Middle frontal gyrus (tissue), 1 donor: Measurements from ENCODE around the gene IL31RA.
"Not testable (repeated sequence)": the region's sequence is repeated elsewhere in the genome, so short reads cannot be mapped to it uniquely, and the experiment has no call there.

Source experiments
- DNase-seq: peaks from one replicate; pipeline ENCODE4 v3.0.0-alpha.2; 2015; ENCODE audit warnings: low spot score; ENCODE audit errors: extremely low spot score

IL31RA gene

GRCh38 chr5:55850839-55851674, at the start of gene IL31RA:
Gene IL31RA (plus strand): TSS chr5:55851357. CDS start chr5:55851571, 214 bp downstream.
- DNase-seq: no peak

DNA sequence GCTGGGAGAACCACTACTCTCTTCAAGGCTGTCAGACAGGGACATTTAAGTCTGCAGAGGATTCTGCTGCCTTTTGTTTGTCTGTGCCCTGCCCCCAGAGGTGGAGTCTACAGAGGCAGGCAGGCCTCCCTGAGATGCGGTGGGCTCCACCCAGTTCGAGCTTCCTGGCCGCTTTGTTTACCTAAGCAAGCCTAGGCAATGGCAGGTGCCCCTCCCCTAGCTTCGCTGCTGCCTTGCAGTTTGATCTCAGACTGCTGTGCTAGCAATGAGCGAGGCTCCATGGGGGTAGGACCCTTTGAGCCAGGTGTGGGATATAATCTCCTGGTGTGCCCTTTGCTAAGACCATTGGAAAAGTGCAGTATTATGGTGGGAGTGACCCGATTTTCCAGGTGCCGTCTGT, 42.3 kb upstream of the IL31RA start:
- not testable (repeated sequence) for DNase-seq

- DNase-seq: not testable (repeated sequence)
These were observed 35.2 kb upstream of the IL31RA start for GRCh38 chr5:55815939-55816338.

GRCh38 chr5:55816342-55816741, 34.8 kb upstream of the IL31RA start:
- DNase-seq: no peak

DNA sequence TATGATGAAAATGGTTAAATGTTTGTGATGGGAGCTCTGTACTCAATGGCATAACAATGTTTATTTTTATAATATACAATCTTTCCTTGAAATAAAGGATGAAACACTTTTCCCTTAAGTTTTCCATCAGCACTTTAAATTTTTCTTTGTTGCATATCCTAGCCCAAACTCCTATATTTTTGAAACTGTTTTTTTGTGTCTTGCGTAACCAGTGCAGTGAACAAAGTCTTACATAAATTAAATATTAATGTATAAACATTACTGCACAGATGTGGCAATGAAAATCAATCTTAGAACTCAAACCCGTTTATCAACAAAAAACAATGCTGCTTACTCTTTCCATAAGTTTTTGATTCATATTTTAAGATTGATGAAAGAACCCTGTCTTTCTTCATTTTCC, 34.1 kb upstream of the IL31RA start:
- no peak for DNase-seq

- no peak for DNase-seq
These were observed 30.7 kb upstream of the IL31RA start for GRCh38 chr5:55820488-55820887.

DNA sequence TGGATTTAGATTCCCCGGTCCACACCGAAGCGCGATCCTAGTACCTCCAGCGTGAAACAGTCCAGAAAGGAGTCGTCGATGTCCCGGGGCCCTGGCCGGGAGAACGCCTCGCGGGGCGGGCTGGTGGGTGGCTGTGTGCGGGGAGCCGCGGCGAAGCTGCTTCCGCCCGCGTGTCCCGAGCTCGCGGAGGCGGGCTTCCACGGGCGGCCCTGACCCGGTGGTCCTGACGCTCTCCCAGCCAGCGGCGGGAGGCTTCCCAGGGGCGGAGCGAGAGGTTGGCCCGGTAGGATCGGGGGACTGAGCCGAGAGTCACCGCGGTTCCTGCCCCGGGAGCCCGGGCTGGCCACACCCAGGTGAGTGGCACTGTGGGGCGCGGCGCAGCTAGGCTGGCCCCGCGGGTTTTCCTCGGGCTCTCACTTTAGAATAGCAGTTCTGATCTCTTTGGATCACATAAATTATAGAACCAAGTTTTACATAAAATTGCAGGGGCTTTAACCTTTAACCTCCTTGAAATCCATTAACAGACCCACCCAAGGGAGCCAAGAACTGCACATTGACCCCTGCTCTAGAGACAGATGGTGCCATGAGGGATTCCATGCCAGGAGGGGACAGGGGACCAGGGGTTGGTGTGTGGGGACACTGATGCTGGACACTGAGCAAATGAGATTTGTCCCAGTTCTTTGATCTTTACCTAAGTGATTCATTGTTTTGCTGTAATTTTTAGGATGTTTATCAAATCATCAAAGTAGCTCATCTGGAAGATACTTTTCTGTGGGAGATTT, 29.2 kb upstream of the IL31RA start:
- DNase-seq: no peak

DNA sequence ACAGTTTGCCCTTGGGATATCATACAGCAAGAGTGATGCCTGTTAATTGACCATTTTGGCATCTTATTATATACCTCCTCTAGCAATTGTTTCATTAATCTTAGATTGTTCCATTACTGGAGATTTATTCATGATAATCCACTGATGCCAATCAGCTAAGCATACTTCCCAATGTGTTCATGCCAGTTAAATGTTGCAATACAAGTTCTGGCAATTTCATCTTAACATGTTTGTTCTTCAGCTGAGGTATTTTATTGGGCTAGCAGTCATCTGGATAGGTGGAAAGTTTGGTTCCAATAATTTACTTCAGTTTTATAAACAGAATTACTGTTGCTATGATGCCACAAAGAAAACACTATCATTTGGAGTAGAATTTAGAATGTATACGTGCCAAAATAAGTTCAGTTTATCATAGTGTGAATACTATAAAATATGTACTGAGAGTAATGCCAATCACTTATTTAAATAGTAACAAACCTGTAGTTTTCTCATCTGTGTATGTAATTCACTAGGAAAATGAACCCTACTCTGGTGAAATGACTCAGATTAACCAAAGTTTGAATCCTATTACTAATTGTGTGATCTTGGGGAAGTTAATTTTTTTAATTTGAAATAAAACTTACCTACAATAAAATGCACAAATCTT, 27.9 kb upstream of the IL31RA start:
- DNase-seq: no peak

DNA sequence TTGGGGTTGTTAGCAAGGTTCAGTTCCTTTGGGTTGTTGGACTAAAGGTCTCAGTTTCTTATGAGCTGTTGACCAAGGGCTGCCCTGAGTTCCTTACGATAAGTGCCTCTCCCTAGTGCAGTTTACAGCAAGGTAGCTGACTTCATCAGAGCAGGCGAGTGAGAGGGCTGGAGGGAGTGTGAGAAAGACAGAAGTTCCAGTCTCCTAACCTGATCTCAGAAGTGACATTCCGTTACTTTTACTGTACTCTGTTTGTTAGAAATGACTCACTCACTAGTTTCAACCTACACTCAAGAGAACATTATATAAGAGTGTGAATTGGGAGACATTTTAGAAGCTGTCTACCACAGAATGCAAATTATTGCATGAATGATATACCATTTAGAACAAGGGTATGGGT, 21.2 kb upstream of the IL31RA start:
- DNase-seq: no peak

- no peak for DNase-seq
These were observed 18.7 kb upstream of the IL31RA start for GRCh38 chr5:55832446-55832845.

DNA sequence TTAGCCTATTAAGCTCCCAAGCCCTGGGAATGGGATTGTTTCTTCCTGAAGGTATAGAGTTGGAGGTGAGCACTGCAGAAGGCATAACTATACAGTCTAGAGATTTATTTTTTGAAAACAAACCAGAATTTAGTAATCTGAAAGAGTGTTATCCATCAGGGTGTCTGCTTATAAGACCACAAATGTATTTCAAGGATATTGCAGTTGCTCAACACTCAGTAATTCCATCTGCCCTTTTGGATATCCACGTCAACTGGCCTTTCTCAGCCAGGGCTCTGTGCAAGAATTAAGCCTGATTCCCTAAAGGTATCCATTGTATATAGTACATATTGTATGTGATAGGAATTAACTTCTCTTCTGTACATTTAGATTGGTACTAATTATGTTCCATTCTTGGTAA, 15.0 kb upstream of the IL31RA start:
- no peak for DNase-seq

- no peak for DNase-seq
These were observed 9.2 kb upstream of the IL31RA start for GRCh38 chr5:55841976-55842375.

GRCh38 chr5:55847837-55848236, 3.3 kb upstream of the IL31RA start:
- DNase-seq: no peak

GRCh38 chr5:55848783-55849182, 2.4 kb upstream of the IL31RA start:
- DNase-seq: no peak

GRCh38 chr5:55851675-55851979, 470 bp downstream of the IL31RA start:
- no peak for DNase-seq

GRCh38 chr5:55852503-55852902, 1.3 kb downstream of the IL31RA start:
- DNase-seq: no peak

- no peak for DNase-seq
These were observed 2.0 kb downstream of the IL31RA start for GRCh38 chr5:55853041-55853670.

- DNase-seq: no peak
These were observed 2.7 kb downstream of the IL31RA start for GRCh38 chr5:55853818-55854217.

DNA sequence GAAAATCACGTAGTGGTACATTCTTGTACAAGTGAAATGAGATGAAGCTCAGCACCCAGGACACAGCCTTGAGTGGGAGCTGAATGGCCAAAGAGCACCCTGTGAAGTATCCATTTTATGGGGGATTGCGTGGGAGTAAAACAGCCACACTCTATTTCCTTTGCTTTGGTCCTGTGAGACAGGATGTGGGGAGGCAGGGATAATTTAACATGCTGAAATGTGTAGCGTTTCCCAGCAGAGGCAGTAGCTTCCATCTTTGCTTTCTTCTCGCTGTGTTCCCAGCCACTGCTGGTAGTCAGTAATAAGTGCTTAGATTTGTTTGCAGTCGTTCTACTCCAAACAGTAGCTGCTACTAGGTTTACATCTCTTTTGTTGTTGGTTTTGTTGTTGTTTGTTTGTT, 4.4 kb downstream of the IL31RA start:
- DNase-seq: no peak

DNA sequence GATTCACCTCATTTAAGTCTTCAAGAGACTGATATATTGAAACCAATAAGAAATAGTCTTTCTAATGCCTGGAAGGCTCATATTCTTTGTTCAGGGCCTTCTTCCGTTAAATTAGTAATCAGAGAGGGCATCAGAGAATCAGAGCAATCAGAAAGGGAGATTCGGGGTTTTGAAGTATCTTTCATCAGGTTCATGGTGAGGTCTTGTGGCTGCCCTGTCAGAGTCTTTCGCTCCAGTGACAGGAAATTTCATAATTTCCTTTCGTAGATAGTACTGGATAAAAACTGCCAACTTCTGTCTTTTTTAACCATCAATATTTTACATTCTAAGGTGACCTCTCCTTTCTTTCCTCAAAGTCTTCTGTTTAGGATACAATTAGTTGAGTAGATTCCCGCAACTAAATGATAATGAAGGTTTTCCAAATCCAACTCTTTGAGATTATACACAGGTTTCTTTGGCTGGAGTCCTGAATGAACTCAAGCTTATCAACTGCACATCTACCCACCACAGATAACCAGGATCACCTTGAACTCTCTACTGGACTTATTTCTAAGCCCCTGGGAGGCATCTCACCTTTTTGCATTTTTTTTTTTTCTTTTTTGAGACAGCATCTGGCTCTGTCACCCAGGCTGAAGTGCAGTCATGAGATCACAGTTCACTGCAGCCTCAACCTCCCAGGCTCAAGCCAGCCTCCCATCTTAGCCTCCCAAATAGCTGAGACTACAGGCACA, 5.5 kb downstream of the IL31RA start:
- no peak for DNase-seq

DNA sequence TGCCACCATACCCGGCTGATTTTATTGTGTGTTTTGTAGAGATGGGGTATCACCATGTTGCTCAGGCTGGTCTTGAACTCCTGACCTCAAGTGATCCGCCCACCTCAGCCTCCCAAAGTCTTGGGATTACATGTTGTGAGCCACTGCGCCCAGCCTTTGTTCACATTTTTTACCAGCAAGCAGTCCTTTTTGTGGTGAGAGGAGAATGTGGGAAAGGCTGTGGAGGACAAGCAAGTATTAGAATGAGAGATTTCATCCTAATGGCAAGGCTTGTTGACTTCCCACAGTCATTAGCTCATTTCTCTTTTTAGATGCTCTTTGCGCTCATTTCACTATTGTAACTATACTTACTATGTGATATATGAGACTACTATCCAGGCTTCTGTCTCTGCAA, 6.1 kb downstream of the IL31RA start:
- no peak for DNase-seq
